Ishikawa (cell line): Measurements from ENCODE around the gene SEMA3D.

ENCODE experiments used
- CEBPB ChIP-seq: IDR thresholded peaks from 2 replicates; pipeline ENCODE4 v1.6.1; 2012
- CREB1 ChIP-seq: IDR thresholded peaks from 2 replicates; pipeline ENCODE4 v1.6.1; 2012; ENCODE audit warnings: low read depth
- EGR1 ChIP-seq: IDR thresholded peaks from 2 replicates; pipeline ENCODE4 v1.6.1; 2012
- EP300 ChIP-seq: IDR thresholded peaks from 2 replicates; pipeline ENCODE4 v1.6.1; 2012; ENCODE audit warnings: borderline replicate concordance
- FOXM1 ChIP-seq: IDR thresholded peaks from 2 replicates; pipeline ENCODE4 v1.6.1; 2012; ENCODE audit warnings: low read depth, borderline replicate concordance
- NFIC ChIP-seq: IDR thresholded peaks from 2 replicates; pipeline ENCODE4 v1.6.1; 2012
- RAD21 ChIP-seq: IDR thresholded peaks from 2 replicates; pipeline ENCODE4 v1.6.1; 2012; ENCODE audit warnings: low read depth
- TAF1 ChIP-seq: IDR thresholded peaks from 2 replicates; pipeline ENCODE4 v1.6.1; 2012; ENCODE audit warnings: low read depth, mild to moderate bottlenecking
- TCF12 ChIP-seq: IDR thresholded peaks from 2 replicates; pipeline ENCODE4 v1.6.1; 2012; ENCODE audit warnings: low read depth
- TEAD4 ChIP-seq: IDR thresholded peaks from 2 replicates; pipeline ENCODE4 v1.6.1; 2012
- YY1 ChIP-seq: IDR thresholded peaks from 2 replicates; pipeline ENCODE4 v1.6.1; 2012; ENCODE audit warnings: low read depth
- ZBTB7A ChIP-seq: IDR thresholded peaks from 2 replicates; pipeline ENCODE4 v1.6.1; 2012; ENCODE audit warnings: low read depth
- TF ChIP-seq, protein P1 (sequence below): IDR thresholded peaks from 2 replicates; pipeline ENCODE4 v1.6.1; 2012
- TF ChIP-seq, protein P2 (sequence below): IDR thresholded peaks from 2 replicates; pipeline ENCODE4 v1.6.1; 2012; ENCODE audit warnings: low read depth, mild to moderate bottlenecking
- TF ChIP-seq, protein P3 (sequence below): IDR thresholded peaks from 2 replicates; pipeline ENCODE4 v1.6.1; 2012

Gene SEMA3D

DNA sequence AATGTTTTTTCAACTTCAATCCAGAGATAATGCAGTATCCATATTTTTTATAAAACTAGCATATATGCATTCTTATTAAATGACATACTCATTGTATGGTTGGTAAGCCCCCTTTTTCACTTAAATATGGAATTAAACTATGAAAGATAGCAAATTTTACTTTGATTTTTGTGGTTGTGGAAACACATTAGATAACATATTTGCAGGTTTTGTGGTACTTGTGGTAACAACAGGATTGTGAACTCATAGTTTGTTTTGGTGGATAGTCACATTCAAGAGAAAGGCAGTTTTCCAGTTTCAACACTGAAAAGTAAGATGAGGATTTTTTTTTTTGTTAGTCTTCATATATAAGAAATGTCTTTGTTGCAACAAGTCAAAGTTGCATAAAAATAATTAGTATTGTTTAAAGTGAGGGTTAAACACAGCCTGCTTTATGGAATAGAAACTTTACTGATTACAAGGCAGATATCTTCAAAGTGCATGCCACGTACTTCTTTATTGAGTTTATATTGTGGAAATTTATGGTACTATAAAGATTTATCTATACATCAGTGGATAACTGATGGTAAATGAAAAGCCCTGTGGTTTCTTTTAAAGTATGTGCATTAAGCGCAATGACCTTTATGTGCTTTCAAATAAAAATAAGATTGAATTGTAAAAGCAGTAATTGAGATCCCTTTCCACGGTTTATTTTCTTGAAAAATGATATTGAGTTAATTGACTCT lies 39.7 kb upstream of the SEMA3D start:
- TF ChIP-seq YY1 (no peak), FOXM1 (no peak), RAD21 (no peak), NFIC (no peak), TCF12 (no peak), CEBPB (no peak), EP300 (no peak), EGR1 (no peak), TAF1 (no peak), CREB1 (no peak), ZBTB7A (no peak)
- TF ChIP-seq, protein P1, sequence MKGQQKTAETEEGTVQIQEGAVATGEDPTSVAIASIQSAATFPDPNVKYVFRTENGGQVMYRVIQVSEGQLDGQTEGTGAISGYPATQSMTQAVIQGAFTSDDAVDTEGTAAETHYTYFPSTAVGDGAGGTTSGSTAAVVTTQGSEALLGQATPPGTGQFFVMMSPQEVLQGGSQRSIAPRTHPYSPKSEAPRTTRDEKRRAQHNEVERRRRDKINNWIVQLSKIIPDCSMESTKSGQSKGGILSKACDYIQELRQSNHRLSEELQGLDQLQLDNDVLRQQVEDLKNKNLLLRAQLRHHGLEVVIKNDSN, result no peak
- TF ChIP-seq, protein P2, sequence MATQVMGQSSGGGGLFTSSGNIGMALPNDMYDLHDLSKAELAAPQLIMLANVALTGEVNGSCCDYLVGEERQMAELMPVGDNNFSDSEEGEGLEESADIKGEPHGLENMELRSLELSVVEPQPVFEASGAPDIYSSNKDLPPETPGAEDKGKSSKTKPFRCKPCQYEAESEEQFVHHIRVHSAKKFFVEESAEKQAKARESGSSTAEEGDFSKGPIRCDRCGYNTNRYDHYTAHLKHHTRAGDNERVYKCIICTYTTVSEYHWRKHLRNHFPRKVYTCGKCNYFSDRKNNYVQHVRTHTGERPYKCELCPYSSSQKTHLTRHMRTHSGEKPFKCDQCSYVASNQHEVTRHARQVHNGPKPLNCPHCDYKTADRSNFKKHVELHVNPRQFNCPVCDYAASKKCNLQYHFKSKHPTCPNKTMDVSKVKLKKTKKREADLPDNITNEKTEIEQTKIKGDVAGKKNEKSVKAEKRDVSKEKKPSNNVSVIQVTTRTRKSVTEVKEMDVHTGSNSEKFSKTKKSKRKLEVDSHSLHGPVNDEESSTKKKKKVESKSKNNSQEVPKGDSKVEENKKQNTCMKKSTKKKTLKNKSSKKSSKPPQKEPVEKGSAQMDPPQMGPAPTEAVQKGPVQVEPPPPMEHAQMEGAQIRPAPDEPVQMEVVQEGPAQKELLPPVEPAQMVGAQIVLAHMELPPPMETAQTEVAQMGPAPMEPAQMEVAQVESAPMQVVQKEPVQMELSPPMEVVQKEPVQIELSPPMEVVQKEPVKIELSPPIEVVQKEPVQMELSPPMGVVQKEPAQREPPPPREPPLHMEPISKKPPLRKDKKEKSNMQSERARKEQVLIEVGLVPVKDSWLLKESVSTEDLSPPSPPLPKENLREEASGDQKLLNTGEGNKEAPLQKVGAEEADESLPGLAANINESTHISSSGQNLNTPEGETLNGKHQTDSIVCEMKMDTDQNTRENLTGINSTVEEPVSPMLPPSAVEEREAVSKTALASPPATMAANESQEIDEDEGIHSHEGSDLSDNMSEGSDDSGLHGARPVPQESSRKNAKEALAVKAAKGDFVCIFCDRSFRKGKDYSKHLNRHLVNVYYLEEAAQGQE, result no peak

DNA sequence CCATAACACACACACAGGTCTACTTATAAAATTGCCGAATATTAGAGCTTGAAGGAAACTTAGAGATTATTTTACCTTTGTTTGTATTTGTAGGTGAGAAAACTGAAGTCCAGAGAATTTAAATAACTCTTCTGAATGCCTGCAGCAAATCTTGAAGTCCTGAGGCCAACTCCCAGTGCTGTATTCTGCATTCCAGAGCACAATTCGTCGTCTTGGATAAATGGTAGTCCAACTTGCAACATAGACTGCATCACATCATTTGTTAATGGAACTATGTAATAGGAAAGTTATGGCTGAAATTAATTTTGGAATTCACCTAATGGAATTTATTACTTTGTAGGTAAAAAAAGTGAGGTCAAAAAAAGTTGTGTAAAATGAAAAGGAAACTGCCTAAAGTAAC lies 37.3 kb upstream of the SEMA3D start:
- TF ChIP-seq, protein P3, sequence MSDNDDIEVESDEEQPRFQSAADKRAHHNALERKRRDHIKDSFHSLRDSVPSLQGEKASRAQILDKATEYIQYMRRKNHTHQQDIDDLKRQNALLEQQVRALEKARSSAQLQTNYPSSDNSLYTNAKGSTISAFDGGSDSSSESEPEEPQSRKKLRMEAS, result no peak
- TF ChIP-seq EGR1 (no peak), YY1 (no peak), RAD21 (no peak), FOXM1 (no peak), TEAD4 (no peak), TAF1 (no peak), NFIC (no peak), CEBPB (no peak), ZBTB7A (no peak), CREB1 (no peak), EP300 (no peak)
- TF ChIP-seq, protein P2, result no peak
- TF ChIP-seq, protein P1, result no peak

DNA sequence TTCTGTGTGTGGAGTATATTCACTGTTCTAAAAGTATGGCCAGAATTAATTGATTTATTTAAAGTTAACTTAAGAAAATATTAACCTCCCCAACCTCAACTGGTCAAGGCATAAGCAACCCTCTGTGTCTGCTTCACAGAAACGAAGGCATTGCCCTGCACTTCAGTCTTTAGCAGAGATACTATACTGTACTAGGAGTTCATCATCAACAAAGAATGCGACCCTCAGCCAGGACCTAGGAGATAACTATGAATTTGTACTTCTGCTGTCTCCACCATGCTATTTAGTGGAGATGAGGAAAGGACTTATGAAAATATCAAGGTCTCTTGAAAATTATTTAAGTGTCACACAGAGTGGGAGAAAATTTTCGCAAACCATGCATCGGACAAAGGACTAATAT lies 35.7 kb upstream of the SEMA3D start:
- no peak for TF ChIP-seq CREB1
- no peak for TF ChIP-seq EGR1
- TF ChIP-seq, protein P2, result no peak
- TF ChIP-seq TCF12, result no peak
- TF ChIP-seq, protein P3, result no peak
- TF ChIP-seq NFIC, result no peak
- no peak for TF ChIP-seq CEBPB
- no peak for TF ChIP-seq EP300
- no peak for TF ChIP-seq YY1
- no peak for TF ChIP-seq TAF1
- no peak for TF ChIP-seq ZBTB7A
- TF ChIP-seq FOXM1, result no peak
- TF ChIP-seq, protein P1, result no peak
- no peak for TF ChIP-seq TEAD4
- no peak for TF ChIP-seq RAD21

DNA sequence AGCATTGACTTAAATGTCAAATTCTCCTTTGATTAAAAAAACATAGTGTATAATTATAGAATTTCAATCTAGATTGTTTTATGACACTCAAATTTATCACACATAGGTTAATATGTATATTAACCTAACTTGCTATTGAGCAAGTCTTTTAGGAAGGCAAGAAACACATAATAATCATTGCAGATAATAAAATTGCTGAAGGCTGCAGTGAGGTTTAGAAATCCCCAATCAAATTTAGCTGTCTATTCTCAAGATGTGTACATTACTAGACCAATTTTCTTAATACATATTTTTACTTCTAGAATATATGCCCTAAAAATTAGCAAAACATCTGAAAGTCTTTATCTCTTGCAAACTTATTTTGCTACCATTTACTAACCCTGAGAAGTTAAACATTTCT lies 34.9 kb upstream of the SEMA3D start:
- TF ChIP-seq YY1, result no peak
- no peak for TF ChIP-seq RAD21
- TF ChIP-seq NFIC, result no peak
- no peak for TF ChIP-seq EP300
- TF ChIP-seq CREB1, result no peak
- no peak for TF ChIP-seq EGR1
- TF ChIP-seq TAF1, result no peak
- TF ChIP-seq CEBPB, result no peak
- TF ChIP-seq TCF12, result no peak
- no peak for TF ChIP-seq TEAD4
